Spleen (tissue), 7 donors: ENCODE results near the gene GSDME.

Experiments used
- POLR2A ChIP-seq, 3 donors: fragments of 450-650 bp; IDR thresholded peaks; one replicate each; pipeline ENCODE4 v1.5.1; 2017; ENCODE audit warnings: antibody characterized with exemption in 3 of 3, mild to moderate bottlenecking in 1 of 3
- POLR2AphosphoS5 ChIP-seq, 3 donors: sonication (generic); formaldehyde crosslinking; IDR thresholded peaks; one replicate each; pipeline ENCODE4 v1.5.1; 2017; ENCODE audit warnings: antibody characterized with exemption in 3 of 3
- TF ChIP-seq, protein P1 (sequence below), 11 experiments: fragments of 200-600 bp in 7 of 11; fragments of 450-650 bp in 4 of 11; sonication (generic) in 4 of 11; IDR thresholded peaks in 8 of 11; conservative IDR thresholded peaks in 3 of 11; 1 replicate in 7 of 11; 2 replicates in 4 of 11; pipeline versions ENCODE4 v1.4.0 to v1.8.0; 2016 to 2021; ENCODE audit warnings: antibody characterized with exemption in 11 of 11, inconsistent platforms in 4 of 11, mild to moderate bottlenecking in 1 of 11
- donor health status: DM: no; HTN: no; CAD: no; lungs with moderate emphysema.
- donor health status: DM: no; HTN: no; CAD: no.
- donor health status: DM: no; HTN: no; CAD: no.

- TF ChIP-seq, protein P1, sequence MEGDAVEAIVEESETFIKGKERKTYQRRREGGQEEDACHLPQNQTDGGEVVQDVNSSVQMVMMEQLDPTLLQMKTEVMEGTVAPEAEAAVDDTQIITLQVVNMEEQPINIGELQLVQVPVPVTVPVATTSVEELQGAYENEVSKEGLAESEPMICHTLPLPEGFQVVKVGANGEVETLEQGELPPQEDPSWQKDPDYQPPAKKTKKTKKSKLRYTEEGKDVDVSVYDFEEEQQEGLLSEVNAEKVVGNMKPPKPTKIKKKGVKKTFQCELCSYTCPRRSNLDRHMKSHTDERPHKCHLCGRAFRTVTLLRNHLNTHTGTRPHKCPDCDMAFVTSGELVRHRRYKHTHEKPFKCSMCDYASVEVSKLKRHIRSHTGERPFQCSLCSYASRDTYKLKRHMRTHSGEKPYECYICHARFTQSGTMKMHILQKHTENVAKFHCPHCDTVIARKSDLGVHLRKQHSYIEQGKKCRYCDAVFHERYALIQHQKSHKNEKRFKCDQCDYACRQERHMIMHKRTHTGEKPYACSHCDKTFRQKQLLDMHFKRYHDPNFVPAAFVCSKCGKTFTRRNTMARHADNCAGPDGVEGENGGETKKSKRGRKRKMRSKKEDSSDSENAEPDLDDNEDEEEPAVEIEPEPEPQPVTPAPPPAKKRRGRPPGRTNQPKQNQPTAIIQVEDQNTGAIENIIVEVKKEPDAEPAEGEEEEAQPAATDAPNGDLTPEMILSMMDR (IDR thresholded peaks at IDR 0.05 in 8 of 11, conservative IDR thresholded peaks at IDR 0.05 in 3 of 11), result no peak
- TF ChIP-seq POLR2A (IDR thresholded peaks at IDR 0.05), result no peak
- no peak for TF ChIP-seq POLR2AphosphoS5 (IDR thresholded peaks at IDR 0.05)
Measured at GRCh38 chr7:24659505-24659904, 97.8 kb downstream of the GSDME start.
